Activated T-helper 2 cell treated with anti-CD3 and anti-CD28 coated beads, Interferon-gamma antibody, Interleukin-2, Interleukin-4, amounts not matched to agents 10 μg/mL and 5 μg/mL and 100 μg/mL, durations not matched to agents 14 hours and 24 hours and 36 hours (primary cell): ENCODE results near the gene MMD. TPM values are rescaled to one million over a fixed set of nuclear protein-coding genes. Genes with fewer than 3 reads are reported as not detected.

Source experiments
- DNase-seq: peaks from one replicate; pipeline ENCODE4 v3.0.0; 2021; ENCODE audit warnings: low spot score
- H3K27ac Mint-ChIP-seq: one replicate; pipeline ENCODE4 v1.8.0; 2021; ENCODE audit warnings: mixed read lengths
- H3K27me3 Mint-ChIP-seq: one replicate; pipeline ENCODE4 v1.8.0; 2021; ENCODE audit warnings: low read depth, mixed read lengths
- H3K36me3 Mint-ChIP-seq: one replicate; pipeline ENCODE4 v1.8.0; 2021; ENCODE audit warnings: low read depth, mixed read lengths
- H3K4me1 Mint-ChIP-seq: one replicate; pipeline ENCODE4 v1.8.0; 2021; ENCODE audit warnings: low read depth, mixed read lengths
- H3K4me3 Mint-ChIP-seq: one replicate; pipeline ENCODE4 v1.8.0; 2021; ENCODE audit warnings: low read depth, mild to moderate bottlenecking, moderate library complexity, mixed read lengths
- H3K9me3 Mint-ChIP-seq: one replicate; pipeline ENCODE4 v1.8.0; 2021; ENCODE audit warnings: mixed read lengths
- intact Hi-C: fragments of 100-400 bp; cut with micrococcal nuclease; formaldehyde crosslinking; loops from one replicate; pipeline ENCODE4 v1.15.1; 2023
- total RNA-seq: library from RNA; stranded (reverse); gene quantifications from 2 replicates; pipeline ENCODE4 v1.2.3, GENCODE V29; 2022

MMD gene
- total RNA-seq, 1 donor from 2014 or later = 30.1 TPM

- intact Hi-C loops = loop anchor here (1.0 to 2.0 kb wide), 2 partner anchors 30 to 80 kb away; partner anchors contain the start of gene HLF
- Mint-ChIP-seq H3K27ac (peak overlapping the region; percentile 71), H3K36me3 (peaks cover 18% of the 10 kb centered on the region), H3K9me3 (peaks cover 14% of the 10 kb centered on the region), H3K4me3 (no peak overlapping the region), H3K27me3 (peaks cover 5% of the 10 kb centered on the region), H3K4me1 (peaks cover 79% of the 10 kb centered on the region)
- peak; percentile 64 for DNase-seq
Observed at GRCh38 chr17:55344514-55344997, 77.1 kb downstream of the MMD start.

- intact Hi-C loops = loop anchor here (1.0 to 2.0 kb wide), 2 partner anchors 30 to 79 kb away; partner anchors contain the start of gene HLF
- H3K36me3 Mint-ChIP-seq = peaks cover 20% of the 10 kb centered on the region
- peaks cover 9% of the 10 kb centered on the region for H3K27me3 Mint-ChIP-seq
- DNase-seq = no peak
- H3K9me3 Mint-ChIP-seq = peaks cover 15% of the 10 kb centered on the region
- no peak overlapping the region for H3K4me3 Mint-ChIP-seq
- H3K27ac Mint-ChIP-seq = peak overlapping the region; percentile 74
- H3K4me1 Mint-ChIP-seq = peaks cover 78% of the 10 kb centered on the region
Observed at GRCh38 chr17:55343900-55344513, 77.6 kb downstream of the MMD start.

- H3K9me3 Mint-ChIP-seq = peaks cover 25% of the 10 kb centered on the region
- H3K4me3 Mint-ChIP-seq = no peak overlapping the region
- peak overlapping the region; percentile 72 for H3K27ac Mint-ChIP-seq
- intact Hi-C loops = no loop called here
- peaks cover 20% of the 10 kb centered on the region for H3K36me3 Mint-ChIP-seq
- no peak for DNase-seq
- H3K27me3 Mint-ChIP-seq = peaks cover 11% of the 10 kb centered on the region
- H3K4me1 Mint-ChIP-seq = peaks cover 70% of the 10 kb centered on the region
Observed at GRCh38 chr17:55342800-55343585, 78.6 kb downstream of the MMD start.

Other genes with a start within 250 kb of the MMD start
- 4.5 and 5.1 TPM in 2 replicates for gene HLF, start 156.9 kb downstream of the MMD start, total RNA-seq
- gene SMIM36, start 89.6 kb upstream of the MMD start, total RNA-seq = not detected in 2 replicates